Measurements from ENCODE around the gene SH3RF2.
"Not testable (repeated sequence)": the region's sequence is repeated elsewhere in the genome, so short reads cannot be mapped to it uniquely, and the experiment has no call there.

SH3RF2 gene

GRCh38 chr5:146098047-146098446 lies 161.7 kb downstream of the SH3RF2 start:
- no peak for DNase-seq

- no peak for DNase-seq
These were observed 165.3 kb downstream of the SH3RF2 start for GRCh38 chr5:146101646-146102045.

GRCh38 chr5:146103594-146103993 lies 167.2 kb downstream of the SH3RF2 start:
- no peak for DNase-seq

GRCh38 chr5:146105477-146105876 lies 169.1 kb downstream of the SH3RF2 start, which contains the start of gene PLAC8L1:
TSS of gene PLAC8L1 (minus strand) at chr5:146105577. CDS start at chr5:146104311, 1,266 bp downstream.
- no peak for DNase-seq

GRCh38 chr5:146107901-146108300 lies 171.5 kb downstream of the SH3RF2 start:
- no peak for DNase-seq

- not testable (repeated sequence) for DNase-seq
These were observed 172.5 kb downstream of the SH3RF2 start for GRCh38 chr5:146108870-146109269.

GRCh38 chr5:146109379-146109778 lies 173.0 kb downstream of the SH3RF2 start:
- DNase-seq = no peak

- DNase-seq = no peak
These were observed 175.0 kb downstream of the SH3RF2 start for GRCh38 chr5:146111409-146111808.

GRCh38 chr5:146112476-146112875 lies 176.1 kb downstream of the SH3RF2 start:
- DNase-seq = no peak
